Body of pancreas (tissue), 4 donors: ENCODE measurements around the gene ARHGAP32. TPM values are rescaled to one million over a fixed set of nuclear protein-coding genes. Genes with fewer than 3 reads are reported as not detected.

Source experiments
- ATAC-seq: fragments of 150-250 bp; one replicate; pipeline ENCODE4 v1.9.1; 2016
- DNase-seq, 4 donors: peaks; one replicate each; pipeline ENCODE4 v3.0.0-alpha.2; 2019
- H3K27ac ChIP-seq, 4 donors: fragments of 200-600 bp; sonication (generic); 1 replicate in 3 of 4; 2 replicates in 1 of 4; pipeline versions ENCODE4 v1.5.1 to v1.6.1; 2016 to 2019; ENCODE audit warnings: mild to moderate bottlenecking in 1 of 4, mixed read lengths in 1 of 4, moderate library complexity in 1 of 4
- H3K27me3 ChIP-seq, 2 donors: fragments of 200-600 bp; sonication (generic); one replicate each; pipeline ENCODE4 v1.6.0; 2016; ENCODE audit warnings: mild to moderate bottlenecking in 1 of 2
- H3K36me3 ChIP-seq, 2 donors: fragments of 200-600 bp; sonication (generic); replicated peaks in 1 of 2; 2 replicates each; pipeline ENCODE4 v1.5.1; 2016; ENCODE audit warnings: low read depth in 2 of 2; ENCODE audit not compliant: insufficient read depth in 1 of 2
- H3K4me1 ChIP-seq: fragments of 200-600 bp; sonication (generic); one replicate; pipeline ENCODE4 v1.6.0; 2016
- H3K4me3 ChIP-seq, 2 donors: fragments of 200-600 bp; sonication (generic); 1 replicate in 1 of 2; 2 replicates in 1 of 2; pipeline ENCODE4 v1.5.1; 2016 to 2019
- H3K9me3 ChIP-seq, 3 donors: fragments of 200-600 bp; sonication (generic); 1 replicate in 2 of 3; 2 replicates in 1 of 3; pipeline ENCODE4 v1.5.1; 2016
- CTCF ChIP-seq, 7 experiments: fragments of 450-650 bp in 4 of 7; fragments of 200-600 bp in 3 of 7; sonication (generic) in 3 of 7; IDR thresholded peaks; one replicate each; pipeline ENCODE4 v1.5.1; 2016 to 2019; ENCODE audit warnings: antibody characterized with exemption in 7 of 7
- POLR2A ChIP-seq, 3 donors: fragments of 450-650 bp; IDR thresholded peaks; one replicate each; pipeline ENCODE4 v1.6.1; 2016; ENCODE audit warnings: antibody characterized with exemption in 3 of 3, mild to moderate bottlenecking in 2 of 3
- WGBS, 2 donors: methylation state at CpG; one replicate each; pipeline ENCODE4 v1.1.5; 2017; 5-methylcytosine and 5-hydroxymethylcytosine counted together
- intact Hi-C: fragments of 100-400 bp; cut with DNase I; formaldehyde crosslinking; loops from one replicate; pipeline ENCODE4 v1.15.1; 2023
- total RNA-seq, 2 donors: library from RNA; depleted of rRNA; stranded (reverse); fragments of >200 nt; gene quantifications; one replicate each; pipeline ENCODE4 v1.1.0, GENCODE V29; 2016

Gene ARHGAP32
- total RNA-seq, 2 donors from 2014 or later: 26.0 to 30.4 TPM

GRCh38 chr11:129061492-129062230, 130.5 kb downstream of the ARHGAP32 start:
- 79 to 83% methylated on average over 7 of the region's 7 CpGs for WGBS, 2 donors
- TF ChIP-seq POLR2A (IDR thresholded peaks at IDR 0.05) (no peak), CTCF (IDR thresholded peaks at IDR 0.05) (no peak)
- H3K4me3 ChIP-seq: no peak overlapping the region

GRCh38 chr11:129056916-129057315, 135.2 kb downstream of the ARHGAP32 start:
- TF ChIP-seq POLR2A (IDR thresholded peaks at IDR 0.05) (no peak), CTCF (IDR thresholded peaks at IDR 0.05) (no peak)
- Histone ChIP-seq H3K27me3 (no peaks in the 10 kb centered on the region), H3K9me3 (no peaks in the 10 kb centered on the region), H3K27ac (no peak overlapping the region), H3K4me1 (no peaks in the 10 kb centered on the region), H3K36me3 (no peaks in the 10 kb centered on the region), H3K4me3 (no peak overlapping the region)
- DNase-seq (no peak), ATAC-seq (no peak)
- WGBS, 2 donors: 92 to 93% methylated on average over 8 to 11 of the region's 11 CpGs
- intact Hi-C loops: no loop called here

More at GRCh38 chr11:129061492-129062230, 130.5 kb downstream of the ARHGAP32 start:
- no peaks in the 10 kb centered on the region for H3K9me3 ChIP-seq
- H3K36me3 ChIP-seq: peaks cover 0 to 5% of the 10 kb centered on the region in 2 donors
- no peaks in the 10 kb centered on the region for H3K27me3 ChIP-seq
- intact Hi-C loops: no loop called here
- ATAC-seq: no peak
- no peak for DNase-seq
- no peaks in the 10 kb centered on the region for H3K4me1 ChIP-seq
- no peak overlapping the region for H3K27ac ChIP-seq

- Histone ChIP-seq H3K36me3 (no peaks in the 10 kb centered on the region), H3K27ac (no peak overlapping the region), H3K4me1 (no peaks in the 10 kb centered on the region), H3K4me3 (no peak overlapping the region), H3K9me3 (no peaks in the 10 kb centered on the region), H3K27me3 (no peaks in the 10 kb centered on the region)
- ATAC-seq (no peak), DNase-seq (no peak)
- no peak for TF ChIP-seq POLR2A (IDR thresholded peaks at IDR 0.05)
- TF ChIP-seq CTCF (IDR thresholded peaks at IDR 0.05): no peak
- intact Hi-C loops: no loop called here
Measured at GRCh38 chr11:129055196-129055595, 136.9 kb downstream of the ARHGAP32 start.

- H3K27ac ChIP-seq: no peak overlapping the region
- TF ChIP-seq CTCF (IDR thresholded peaks at IDR 0.05): no peak
- TF ChIP-seq POLR2A (IDR thresholded peaks at IDR 0.05): no peak
- intact Hi-C loops: no loop called here
- no peak overlapping the region for H3K4me3 ChIP-seq
- no peaks in the 10 kb centered on the region for H3K4me1 ChIP-seq
- no peaks in the 10 kb centered on the region for H3K36me3 ChIP-seq
- WGBS, 2 donors: 87 to 89% methylated on average over 4 of the region's 4 CpGs
- DNase-seq (no peak), ATAC-seq (no peak)
- no peaks in the 10 kb centered on the region for H3K9me3 ChIP-seq
- no peaks in the 10 kb centered on the region for H3K27me3 ChIP-seq
Measured at GRCh38 chr11:129048911-129049310, 143.2 kb downstream of the ARHGAP32 start.

GRCh38 chr11:129045150-129045549, 147.0 kb downstream of the ARHGAP32 start:
- TF ChIP-seq POLR2A (IDR thresholded peaks at IDR 0.05): no peak
- TF ChIP-seq CTCF (IDR thresholded peaks at IDR 0.05): no peak
- ATAC-seq (no peak), DNase-seq (no peak)
- Histone ChIP-seq H3K36me3 (no peaks in the 10 kb centered on the region), H3K9me3 (no peaks in the 10 kb centered on the region), H3K27ac (no peak overlapping the region), H3K27me3 (no peaks in the 10 kb centered on the region), H3K4me1 (no peaks in the 10 kb centered on the region), H3K4me3 (no peak overlapping the region)
- WGBS, 2 donors: 90 to 93% methylated on average over 5 of the region's 5 CpGs
- intact Hi-C loops: no loop called here
